ENCODE data around the gene ADI1.

DNA sequence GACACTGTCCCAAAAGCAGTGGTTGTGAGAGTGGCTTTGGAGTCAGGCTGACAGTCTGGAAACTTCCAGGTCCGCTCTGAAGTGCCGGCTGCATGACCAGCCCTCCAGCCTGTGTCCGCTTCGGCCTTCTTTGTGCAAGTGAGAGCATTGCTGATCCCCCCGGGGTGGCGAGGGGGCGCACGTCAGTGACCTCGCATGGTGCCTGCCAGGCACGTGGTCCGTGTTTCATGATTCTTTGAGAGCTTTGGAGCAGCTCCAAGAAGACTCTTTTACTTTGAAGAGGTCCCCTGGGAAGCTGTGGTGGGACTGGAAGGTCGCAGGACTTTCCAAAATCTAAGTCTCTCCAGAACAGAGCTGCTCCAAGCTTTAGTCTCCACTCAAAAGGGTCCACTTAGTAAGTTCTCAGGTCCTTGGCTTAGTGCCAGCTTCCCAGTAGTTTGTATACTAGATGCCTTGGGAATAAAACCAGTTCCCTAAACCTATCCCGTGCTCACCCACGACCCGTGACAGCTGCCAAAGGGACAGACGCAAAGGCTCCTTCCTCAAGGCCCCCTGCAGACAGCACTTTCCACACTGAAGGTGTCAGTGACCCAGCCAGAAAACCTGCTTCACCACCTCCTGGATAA lies 68.8 kb downstream of the ADI1 start:
- TF ChIP-seq CTCF (IDR thresholded peaks at IDR 0.05; ENCODE audit: low read length) (no peak), EZH2 (IDR thresholded peaks at IDR 0.05; ENCODE audit: borderline replicate concordance, low read length) (no peak)
